H1 (cell line): ENCODE results near the gene MT4. TPM values are rescaled to one million over a fixed set of nuclear protein-coding genes. Genes with fewer than 3 reads are reported as not detected.

Source experiments
- EGR1 ChIP-seq: IDR thresholded peaks from 2 replicates; pipeline ENCODE4 v1.6.1; 2011; ENCODE audit warnings: low read depth, low read length, borderline replicate concordance
- KDM1A ChIP-seq: fragments of 200-600, 300-600 bp; sonication (generic); IDR thresholded peaks from 2 replicates; pipeline ENCODE4 v1.7.1; 2016; ENCODE audit warnings: mild to moderate bottlenecking, low read length, borderline replicate concordance
- RAD21 ChIP-seq, 2 experiments: IDR thresholded peaks in 1 of 2; conservative IDR thresholded peaks in 1 of 2; 2 replicates each; pipeline ENCODE4 v1.6.1; 2011; ENCODE audit warnings: low read depth in 2 of 2, low read length in 2 of 2, improper control_type of control experiment in 1 of 2, inconsistent platforms in 1 of 2, mild to moderate bottlenecking in 1 of 2, moderate library complexity in 1 of 2
- polyA plus RNA-seq, 7 experiments: library from polyadenylated mRNA; depleted of rRNA in 3 of 7; stranded (reverse) in 5 of 7; unstranded in 2 of 7; fragments of >200 nt in 5 of 7; fragments of 200-250 nt in 2 of 7; gene quantifications; 1 replicate in 5 of 7; 2 replicates in 1 of 7; 4 replicates in 1 of 7; pipeline versions ENCODE4 v1.2.1 to v1.2.3, GENCODE V29; 2011 to 2013; ENCODE audit warnings: missing spikeins in 2 of 7, mixed read lengths in 2 of 7
- total RNA-seq: library from RNA; stranded (reverse); fragmentation: NEBNext Ultra II Directional; extraction: Animal tissue kit (Norgen Biotek cat#: 25700); gene quantifications from 2 replicates; pipeline ENCODE4 v1.2.1, GENCODE V29; 2021

The MT4 gene
- total and polyA plus RNA-seq, 2 of the 8 experiments (the other 6 are each of a cell fraction or from before 2014, with no cell fraction given) = not detected

DNA sequence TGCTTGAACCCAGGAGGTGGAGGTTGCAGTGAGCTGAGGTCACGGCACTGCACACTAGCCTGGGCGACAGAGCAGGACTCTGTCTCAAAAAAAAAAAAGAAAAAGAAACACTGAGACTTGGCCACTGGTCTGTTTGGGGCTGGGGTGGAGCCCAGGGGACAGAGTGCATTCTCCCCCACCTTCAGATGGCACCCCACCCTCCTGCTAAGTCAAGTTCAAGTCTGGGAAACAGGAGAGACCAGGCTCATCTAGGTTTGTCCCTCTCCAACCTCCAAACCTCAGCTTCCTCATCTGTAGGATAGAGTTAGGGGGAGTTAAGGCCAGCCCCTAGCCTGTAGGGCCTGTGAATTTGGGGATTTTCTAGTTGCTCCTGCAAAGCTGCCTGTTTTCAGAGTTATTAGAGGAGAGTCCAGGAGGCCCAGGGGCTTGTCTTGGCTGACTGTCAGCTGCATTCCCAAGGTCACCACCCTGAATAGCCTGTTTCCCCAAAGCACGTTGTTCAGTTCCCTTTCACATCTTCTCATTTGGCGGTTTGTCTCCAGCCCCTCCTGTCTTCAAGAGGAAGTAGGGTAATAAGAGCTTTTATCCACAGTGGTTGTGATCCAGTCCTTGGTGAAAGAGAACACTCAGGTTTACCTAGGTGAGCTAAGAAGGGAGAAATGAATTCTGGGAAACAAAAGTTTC, 26.6 kb downstream of the MT4 start (continued):
- no peak for TF ChIP-seq EGR1
- TF ChIP-seq KDM1A = no peak
- no peak for TF ChIP-seq RAD21 (IDR thresholded peaks at IDR 0.05 in 1 of 2, conservative IDR thresholded peaks at IDR 0.05 in 1 of 2; ENCODE audit: low read depth in 2 of 2, low read length in 2 of 2)
